GM19351 (cell line): ENCODE measurements around the gene DNAH11.
A peak's percentile ranks its signal among the peaks of the same experiment; 100 is the strongest.
"Not testable (repeated sequence)": the region's sequence is repeated elsewhere in the genome, so short reads cannot be mapped to it uniquely, and the experiment has no call there.

Experiments used
- ATAC-seq: cut with Tn5 transposase; IDR thresholded peaks from one replicate; pipeline ENCODE4 v1.9.1; 2021; ENCODE audit warnings: mild to moderate bottlenecking, moderate library complexity; ENCODE audit not compliant: unreplicated experiment

Gene DNAH11

GRCh38 chr7:21918216-21918615, 375.4 kb downstream of the DNAH11 start:
- no peak for ATAC-seq

- no peak for ATAC-seq
Observed at GRCh38 chr7:21920936-21921335, 378.1 kb downstream of the DNAH11 start.

GRCh38 chr7:21922605-21923004, 379.8 kb downstream of the DNAH11 start:
- ATAC-seq = no peak

- ATAC-seq = no peak
Observed at GRCh38 chr7:21923658-21924057, 380.8 kb downstream of the DNAH11 start.

- ATAC-seq = no peak
Observed at GRCh38 chr7:21926448-21926847, 383.6 kb downstream of the DNAH11 start.

- ATAC-seq = no peak
Observed at GRCh38 chr7:21927693-21928092, 384.9 kb downstream of the DNAH11 start.

GRCh38 chr7:21933293-21933692, 390.5 kb downstream of the DNAH11 start:
- ATAC-seq = not testable (repeated sequence)

GRCh38 chr7:21934808-21935207, 392.0 kb downstream of the DNAH11 start:
- ATAC-seq = no peak

- ATAC-seq = no peak
Observed at GRCh38 chr7:21938463-21938862, 395.6 kb downstream of the DNAH11 start.

- ATAC-seq = peak; percentile 74
Observed at GRCh38 chr7:21939136-21939857, 396.5 kb downstream of the DNAH11 start.

- ATAC-seq = no peak
Observed at GRCh38 chr7:21939858-21940372, 397.1 kb downstream of the DNAH11 start.

- ATAC-seq = peak; percentile 20
Observed at GRCh38 chr7:21941611-21942141, 398.8 kb downstream of the DNAH11 start.

- no peak for ATAC-seq
Observed at GRCh38 chr7:21942955-21943354, 400.1 kb downstream of the DNAH11 start.

GRCh38 chr7:21943436-21943835, 400.6 kb downstream of the DNAH11 start:
- ATAC-seq = no peak

GRCh38 chr7:21944616-21945453, 402.0 kb downstream of the DNAH11 start:
- ATAC-seq = no peak

GRCh38 chr7:21945454-21946221, 402.8 kb downstream of the DNAH11 start, which contains the start of gene CDCA7L:
CDCA7L (minus strand) TSS chr7:21945899; CDS start chr7:21945804, 95 bp downstream.
- ATAC-seq = peak; percentile 74

- ATAC-seq = no peak
Observed at GRCh38 chr7:21946222-21946709, 403.4 kb downstream of the DNAH11 start.

GRCh38 chr7:21947056-21947455, 404.2 kb downstream of the DNAH11 start:
- no peak for ATAC-seq

- no peak for ATAC-seq
Observed at GRCh38 chr7:21947946-21948345, 405.1 kb downstream of the DNAH11 start.

- ATAC-seq = no peak
Observed at GRCh38 chr7:21948364-21948763, 405.5 kb downstream of the DNAH11 start.
